GM12878 (cell line): Measurements from ENCODE around the gene ADGRD2. TPM values are rescaled to one million over a fixed set of nuclear protein-coding genes. Genes with fewer than 3 reads are reported as not detected.

Source experiments
- ATAC-seq: fragments of 200-7000 bp; cut with Tn5 transposase; 3 replicates; pipeline ENCODE4 v1.9.1; 2020; ENCODE audit warnings: mild to moderate bottlenecking, moderate library complexity
- BruUV-seq: library from RNA; stranded (reverse); fragments of 400-500 nt; replicated peaks from 2 replicates; lab custom pipeline; 2021; lab: Mats Ljungman, UMichigan
- CTCF ChIA-PET: fragments of 300-600 bp; sonication (Branson Sonifier 250); formaldehyde crosslinking; extraction: SDS; loops from one replicate; lab custom pipeline; 2021; ENCODE audit warnings: inconsistent platforms; lab: Yijun Ruan, JAX
- POLR2A ChIA-PET: fragments of 350-600 bp; formaldehyde crosslinking; extraction: SDS; loops from one replicate; lab custom pipeline; 2021; ENCODE audit warnings: inconsistent platforms; lab: Charles Lee
- RAD21 ChIA-PET: fragments of 300-600 bp; sonication (Branson Sonifier 250); formaldehyde crosslinking; loops from one replicate; lab custom pipeline; 2023; ENCODE audit warnings: antibody characterized with exemption; ENCODE audit not compliant: unreplicated experiment; lab: Charles Lee
- SMC1A ChIA-PET: fragments of 300-600 bp; sonication (Branson Sonifier 250); formaldehyde crosslinking; loops from one replicate; lab custom pipeline; 2023; ENCODE audit not compliant: unreplicated experiment, uncharacterized antibody; lab: Charles Lee
- DNase-seq: peaks from one replicate; pipeline ENCODE4 v3.0.0-alpha.2; 2011; ENCODE audit warnings: low read depth, low spot score
- FAIRE-seq: peaks from 3 replicates; lab custom pipeline; 2011; peaks lifted over from hg19 to GRCh38; lab: Jason Lieb, UNC
- H2AFZ ChIP-seq: 2 replicates; pipeline ENCODE4 v1.6.0; 2011; ENCODE audit warnings: low read depth, low read length, control low read depth; ENCODE audit not compliant: control insufficient read depth
- H3K27ac ChIP-seq: 2 replicates; pipeline ENCODE4 v1.5.1; 2011; ENCODE audit warnings: control low read depth; ENCODE audit not compliant: control insufficient read depth, insufficient read depth
- H3K27me3 ChIP-seq, 2 experiments: replicated peaks in 1 of 2; 2 replicates each; pipeline versions ENCODE4 v1.6.0 to v1.6.1; 2011; ENCODE audit warnings: low read length in 1 of 2; ENCODE audit not compliant: control insufficient read depth in 2 of 2, insufficient read depth in 2 of 2
- H3K36me3 ChIP-seq, 2 experiments: 2 replicates each; pipeline ENCODE4 v1.5.1; 2011; ENCODE audit warnings: low read length in 1 of 2; ENCODE audit not compliant: control insufficient read depth in 2 of 2, insufficient read depth in 2 of 2
- H3K4me1 ChIP-seq: 2 replicates; pipeline ENCODE4 v1.6.1; 2011; ENCODE audit warnings: mild to moderate bottlenecking, low read length, moderate library complexity, mixed read lengths; ENCODE audit not compliant: control insufficient read depth, insufficient read depth
- H3K4me2 ChIP-seq: 2 replicates; pipeline ENCODE4 v1.6.0; 2011; ENCODE audit warnings: control low read depth; ENCODE audit not compliant: control insufficient read depth, insufficient read depth
- H3K4me3 ChIP-seq: fragments of 200-600 bp; sonication (generic); 2 replicates; pipeline ENCODE4 v1.5.1; 2016
- H3K79me2 ChIP-seq: 2 replicates; pipeline ENCODE4 v1.6.0; 2011; ENCODE audit warnings: low read length; ENCODE audit not compliant: control insufficient read depth, insufficient read depth
- H3K9ac ChIP-seq: 2 replicates; pipeline ENCODE4 v1.8.0; 2011; ENCODE audit warnings: low read length, control low read depth, mixed read lengths; ENCODE audit not compliant: control insufficient read depth, insufficient read depth
- H3K9me3 ChIP-seq: replicated peaks from 3 replicates; pipeline ENCODE4 v1.5.1; 2011; ENCODE audit warnings: mild to moderate bottlenecking, low read length; ENCODE audit not compliant: control insufficient read depth, insufficient read depth
- H4K20me1 ChIP-seq: 2 replicates; pipeline ENCODE4 v1.6.0; 2011; ENCODE audit not compliant: control insufficient read depth, insufficient read depth
- MTA3 ChIP-seq: IDR thresholded peaks from 2 replicates; pipeline ENCODE4 v1.6.1; 2012; ENCODE audit warnings: low read length, inconsistent platforms, borderline replicate concordance
- PML ChIP-seq: IDR thresholded peaks from 2 replicates; pipeline ENCODE4 v1.6.1; 2012; ENCODE audit warnings: low read length, inconsistent platforms
- POU2F2 ChIP-seq: IDR thresholded peaks from 3 replicates; pipeline ENCODE4 v1.6.1; 2011; ENCODE audit warnings: low read depth, mild to moderate bottlenecking, low read length, borderline replicate concordance
- SMC3 ChIP-seq: IDR thresholded peaks from 2 replicates; pipeline ENCODE4 v1.6.1; 2011; ENCODE audit warnings: low read length, improper control_type of control experiment, borderline replicate concordance
- SPI1 ChIP-seq: IDR thresholded peaks from 2 replicates; pipeline ENCODE4 v1.6.1; 2011; ENCODE audit warnings: low read depth, mild to moderate bottlenecking, low read length, moderate library complexity, borderline replicate concordance; ENCODE audit not compliant: insufficient read depth
- STAT3 ChIP-seq: IDR thresholded peaks from 2 replicates; pipeline ENCODE4 v1.6.1; 2011; ENCODE audit warnings: low read depth, low read length, improper control_type of control experiment
- ZNF217 ChIP-seq: fragments of 450-650 bp; IDR thresholded peaks from 2 replicates; pipeline ENCODE4 v1.6.1; 2017; ENCODE audit warnings: antibody characterized with exemption, mild to moderate bottlenecking
- ZNF274 ChIP-seq: IDR thresholded peaks from one replicate; pipeline ENCODE4 v1.8.0; 2011; ENCODE audit not compliant: insufficient read length, insufficient read depth
- ZNF384 ChIP-seq: IDR thresholded peaks from 2 replicates; pipeline ENCODE4 v1.6.1; 2012; ENCODE audit warnings: low read depth, mild to moderate bottlenecking, low read length, improper control_type of control experiment, borderline replicate concordance
- WGBS: methylation state at CpG from one replicate; pipeline ENCODE4 v1.1.6; 2016; ENCODE audit warnings: low lambda C conversion rate; ENCODE audit not compliant: insufficient replicate concordance, insufficient coverage; ENCODE audit errors: missing lambda C conversion rate; 5-methylcytosine and 5-hydroxymethylcytosine counted together
- in situ Hi-C: fragments of 300-500 bp; cut with MboI; formaldehyde crosslinking; loops from 9 replicates; pipeline ENCODE4 v1.14.3; 2018; ENCODE audit warnings: mixed read lengths
- intact Hi-C: fragments of 100-400 bp; cut with micrococcal nuclease; formaldehyde crosslinking; loops from one replicate; pipeline ENCODE4 v1.14.2; 2022; ENCODE audit not compliant: unreplicated experiment
- polyA plus RNA-seq, 11 experiments: library from polyadenylated mRNA; depleted of rRNA in 4 of 11; unstranded in 6 of 11; stranded (reverse) in 5 of 11; fragments of >200 nt; fragmentation: Nextera tagmentation in 4 of 11; fragmentation: Illumina TruSeq in 1 of 11; extraction: Ambion mirVana in 4 of 11; extraction: Trizol in 1 of 11; gene quantifications; 1 replicate in 1 of 11; 2 replicates in 10 of 11; pipeline versions ENCODE4 v1.2.1 to v1.2.3, GENCODE V29; 2011 to 2016; ENCODE audit warnings: inconsistent platforms in 2 of 11, missing spikeins in 2 of 11, low read depth in 1 of 11
- total RNA-seq, 4 experiments: library from RNA; depleted of rRNA in 3 of 4; stranded (reverse); fragments of >200 nt in 3 of 4; fragmentation: Illumina TruSeq in 1 of 4; extraction: Trizol in 1 of 4; gene quantifications; 2 replicates each; pipeline versions ENCODE4 v1.2.1 to v1.2.3, GENCODE V29; 2013 to 2021
- TF ChIP-seq, protein P1 (sequence below): fragments of 450-650 bp; IDR thresholded peaks from 2 replicates; pipeline ENCODE4 v1.6.1; 2016; ENCODE audit warnings: mild to moderate bottlenecking, moderate library complexity, borderline replicate concordance
- TF ChIP-seq, protein P2 (sequence below): IDR thresholded peaks from 2 replicates; pipeline ENCODE4 v1.6.1; 2011; ENCODE audit warnings: borderline replicate concordance, low read depth, mild to moderate bottlenecking, moderate library complexity, mixed read lengths, low read length; ENCODE audit not compliant: insufficient read depth; ENCODE audit errors: extremely low read length
- TF ChIP-seq, protein P3 (sequence below): fragments of 450-650 bp; IDR thresholded peaks from 2 replicates; pipeline ENCODE4 v1.6.1; 2017; ENCODE audit warnings: mild to moderate bottlenecking, moderate library complexity

Gene ADGRD2
- total and polyA plus RNA-seq, 10 of the 15 experiments (the other 5 are each of a cell fraction or from before 2014, with no cell fraction given), result not detected

DNA sequence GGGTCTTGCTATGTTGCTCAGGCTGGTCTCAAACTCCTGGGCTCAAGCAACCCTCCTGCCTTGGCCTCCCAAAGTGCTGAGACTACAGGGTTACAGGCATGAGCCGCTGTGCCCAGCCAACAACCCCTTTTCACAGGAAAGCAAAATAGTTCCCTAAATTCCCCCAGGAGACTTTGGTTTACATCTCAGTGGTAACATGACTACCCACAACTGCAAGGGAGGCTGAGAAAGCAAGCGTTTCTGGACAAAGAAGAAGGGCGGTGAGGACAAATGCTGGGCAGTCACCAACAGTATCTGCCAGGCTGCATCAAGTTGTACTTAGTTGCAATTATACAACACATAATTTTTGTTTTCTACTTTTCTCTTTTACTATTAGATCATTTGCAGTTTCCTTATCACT, 7.4 kb upstream of the ADGRD2 start:
- no TSS peak for BruUV-seq
- RAD21 ChIA-PET, result no interaction called here
- TF ChIP-seq, protein P1, sequence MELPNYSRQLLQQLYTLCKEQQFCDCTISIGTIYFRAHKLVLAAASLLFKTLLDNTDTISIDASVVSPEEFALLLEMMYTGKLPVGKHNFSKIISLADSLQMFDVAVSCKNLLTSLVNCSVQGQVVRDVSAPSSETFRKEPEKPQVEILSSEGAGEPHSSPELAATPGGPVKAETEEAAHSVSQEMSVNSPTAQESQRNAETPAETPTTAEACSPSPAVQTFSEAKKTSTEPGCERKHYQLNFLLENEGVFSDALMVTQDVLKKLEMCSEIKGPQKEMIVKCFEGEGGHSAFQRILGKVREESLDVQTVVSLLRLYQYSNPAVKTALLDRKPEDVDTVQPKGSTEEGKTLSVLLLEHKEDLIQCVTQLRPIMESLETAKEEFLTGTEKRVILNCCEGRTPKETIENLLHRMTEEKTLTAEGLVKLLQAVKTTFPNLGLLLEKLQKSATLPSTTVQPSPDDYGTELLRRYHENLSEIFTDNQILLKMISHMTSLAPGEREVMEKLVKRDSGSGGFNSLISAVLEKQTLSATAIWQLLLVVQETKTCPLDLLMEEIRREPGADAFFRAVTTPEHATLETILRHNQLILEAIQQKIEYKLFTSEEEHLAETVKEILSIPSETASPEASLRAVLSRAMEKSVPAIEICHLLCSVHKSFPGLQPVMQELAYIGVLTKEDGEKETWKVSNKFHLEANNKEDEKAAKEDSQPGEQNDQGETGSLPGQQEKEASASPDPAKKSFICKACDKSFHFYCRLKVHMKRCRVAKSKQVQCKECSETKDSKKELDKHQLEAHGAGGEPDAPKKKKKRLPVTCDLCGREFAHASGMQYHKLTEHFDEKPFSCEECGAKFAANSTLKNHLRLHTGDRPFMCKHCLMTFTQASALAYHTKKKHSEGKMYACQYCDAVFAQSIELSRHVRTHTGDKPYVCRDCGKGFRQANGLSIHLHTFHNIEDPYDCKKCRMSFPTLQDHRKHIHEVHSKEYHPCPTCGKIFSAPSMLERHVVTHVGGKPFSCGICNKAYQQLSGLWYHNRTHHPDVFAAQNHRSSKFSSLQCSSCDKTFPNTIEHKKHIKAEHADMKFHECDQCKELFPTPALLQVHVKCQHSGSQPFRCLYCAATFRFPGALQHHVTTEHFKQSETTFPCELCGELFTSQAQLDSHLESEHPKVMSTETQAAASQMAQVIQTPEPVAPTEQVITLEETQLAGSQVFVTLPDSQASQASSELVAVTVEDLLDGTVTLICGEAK, result no peak
- TF ChIP-seq SMC3 (no peak), ZNF217 (no peak), PML (no peak), STAT3 (no peak), POU2F2 (no peak), ZNF384 (no peak), SPI1 (no peak), ZNF274 (no peak), MTA3 (no peak)
- TF ChIP-seq, protein P2, sequence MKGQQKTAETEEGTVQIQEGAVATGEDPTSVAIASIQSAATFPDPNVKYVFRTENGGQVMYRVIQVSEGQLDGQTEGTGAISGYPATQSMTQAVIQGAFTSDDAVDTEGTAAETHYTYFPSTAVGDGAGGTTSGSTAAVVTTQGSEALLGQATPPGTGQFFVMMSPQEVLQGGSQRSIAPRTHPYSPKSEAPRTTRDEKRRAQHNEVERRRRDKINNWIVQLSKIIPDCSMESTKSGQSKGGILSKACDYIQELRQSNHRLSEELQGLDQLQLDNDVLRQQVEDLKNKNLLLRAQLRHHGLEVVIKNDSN, result no peak
- TF ChIP-seq, protein P3, sequence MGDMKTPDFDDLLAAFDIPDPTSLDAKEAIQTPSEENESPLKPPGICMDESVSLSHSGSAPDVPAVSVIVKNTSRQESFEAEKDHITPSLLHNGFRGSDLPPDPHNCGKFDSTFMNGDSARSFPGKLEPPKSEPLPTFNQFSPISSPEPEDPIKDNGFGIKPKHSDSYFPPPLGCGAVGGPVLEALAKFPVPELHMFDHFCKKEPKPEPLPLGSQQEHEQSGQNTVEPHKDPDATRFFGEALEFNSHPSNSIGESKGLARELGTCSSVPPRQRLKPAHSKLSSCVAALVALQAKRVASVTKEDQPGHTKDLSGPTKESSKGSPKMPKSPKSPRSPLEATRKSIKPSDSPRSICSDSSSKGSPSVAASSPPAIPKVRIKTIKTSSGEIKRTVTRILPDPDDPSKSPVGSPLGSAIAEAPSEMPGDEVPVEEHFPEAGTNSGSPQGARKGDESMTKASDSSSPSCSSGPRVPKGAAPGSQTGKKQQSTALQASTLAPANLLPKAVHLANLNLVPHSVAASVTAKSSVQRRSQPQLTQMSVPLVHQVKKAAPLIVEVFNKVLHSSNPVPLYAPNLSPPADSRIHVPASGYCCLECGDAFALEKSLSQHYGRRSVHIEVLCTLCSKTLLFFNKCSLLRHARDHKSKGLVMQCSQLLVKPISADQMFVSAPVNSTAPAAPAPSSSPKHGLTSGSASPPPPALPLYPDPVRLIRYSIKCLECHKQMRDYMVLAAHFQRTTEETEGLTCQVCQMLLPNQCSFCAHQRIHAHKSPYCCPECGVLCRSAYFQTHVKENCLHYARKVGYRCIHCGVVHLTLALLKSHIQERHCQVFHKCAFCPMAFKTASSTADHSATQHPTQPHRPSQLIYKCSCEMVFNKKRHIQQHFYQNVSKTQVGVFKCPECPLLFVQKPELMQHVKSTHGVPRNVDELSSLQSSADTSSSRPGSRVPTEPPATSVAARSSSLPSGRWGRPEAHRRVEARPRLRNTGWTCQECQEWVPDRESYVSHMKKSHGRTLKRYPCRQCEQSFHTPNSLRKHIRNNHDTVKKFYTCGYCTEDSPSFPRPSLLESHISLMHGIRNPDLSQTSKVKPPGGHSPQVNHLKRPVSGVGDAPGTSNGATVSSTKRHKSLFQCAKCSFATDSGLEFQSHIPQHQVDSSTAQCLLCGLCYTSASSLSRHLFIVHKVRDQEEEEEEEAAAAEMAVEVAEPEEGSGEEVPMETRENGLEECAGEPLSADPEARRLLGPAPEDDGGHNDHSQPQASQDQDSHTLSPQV, result no peak

More for the DNA sequence above, 7.4 kb upstream of the ADGRD2 start:
- Histone ChIP-seq H2AFZ (no peak overlapping the region), H3K79me2 (no peaks in the 10 kb centered on the region), H3K27ac (no peak overlapping the region), H3K9me3 (peaks cover 7% of the 10 kb centered on the region; the same call in 1 of the 3 replicates), H3K4me2 (no peak overlapping the region), H3K27me3 (no peaks in the 10 kb centered on the region), H3K4me3 (no peak overlapping the region), H3K4me1 (no peaks in the 10 kb centered on the region), H3K9ac (no peak overlapping the region), H4K20me1 (no peaks in the 10 kb centered on the region), H3K36me3 (no peaks in the 10 kb centered on the region)
- ChIA-PET POLR2A (no interaction called here), CTCF (interaction anchor here (1.0 kb wide), 1 partner anchor 24 kb away, joined by 5 read pairs; no protein-coding TSS in a partner anchor), SMC1A (no interaction called here)
- in situ Hi-C loops, result no loop called here
- FAIRE-seq, result no peak
- DNase-seq, result no peak
- intact Hi-C loops, result no loop called here
- no peak for ATAC-seq
- WGBS, result 53% methylated on average over 3 of the region's 3 CpGs
